ENCODE data around the gene TMEM123. TPM values are rescaled to one million over a fixed set of nuclear protein-coding genes. Genes with fewer than 3 reads are reported as not detected.

TMEM123 gene
- total and polyA plus RNA-seq, 2 of the 4 experiments (the other 2 are of a cell fraction): 96.9 to 127 TPM

GRCh38 chr11:102462610-102463009 is 10.0 kb upstream of the TMEM123 start:
- Histone ChIP-seq H3K4me3 (ENCODE audit: insufficient read depth, low read depth, low read length) (no peak overlapping the region), H3K79me1 (ENCODE audit: low read depth in 1 of 2, low read length in 2 of 2) (no peaks in the 10 kb centered on the region), H3K36me3 (ENCODE audit: control insufficient read depth, insufficient read depth, low read length) (no peaks in the 10 kb centered on the region), H3K9me1 (ENCODE audit: insufficient read depth, low read length) (no peaks in the 10 kb centered on the region), H2BK15ac (ENCODE audit: low read depth, low read length) (no peak overlapping the region), H2BK20ac (ENCODE audit: low read depth, low read length) (no peak overlapping the region), H3K14ac (replicated peaks; ENCODE audit: low read depth, low read length) (no peak overlapping the region), H2BK120ac (ENCODE audit: low read depth, low read length) (no peak overlapping the region), H4K91ac (ENCODE audit: insufficient read depth, low read depth, low read length) (no peak overlapping the region), H3K4ac (ENCODE audit: low read depth, low read length) (no peak overlapping the region), H3K56ac (ENCODE audit: extremely low read depth, insufficient read depth, low read length) (no peak overlapping the region), H4K8ac (ENCODE audit: low read depth in 2 of 2, low read length in 2 of 2) (no peak overlapping the region), H4K5ac (ENCODE audit: low read depth, low read length) (no peak overlapping the region), H3K23ac (ENCODE audit: low read depth, low read length) (no peak overlapping the region), H4K20me1 (ENCODE audit: insufficient read depth, low read length) (no peaks in the 10 kb centered on the region), H2AK5ac (ENCODE audit: low read depth, low read length) (no peak overlapping the region), H3K27ac (ENCODE audit: insufficient read depth, low read length) (no peak overlapping the region), H3K27me3 (ENCODE audit: control insufficient read depth, insufficient read depth, low read length) (no peaks in the 10 kb centered on the region), H3K4me1 (ENCODE audit: control insufficient read depth, insufficient read depth, low read length) (no peaks in the 10 kb centered on the region; the same call in 1 of the 2 replicates), H2BK5ac (ENCODE audit: low read depth, low read length, poor library complexity, severe bottlenecking) (no peak overlapping the region), H3K9me3 (ENCODE audit: control insufficient read depth, insufficient read depth, low read length) (no peaks in the 10 kb centered on the region), H3K9ac (ENCODE audit: low read depth, low read length) (no peak overlapping the region), H3K4me2 (ENCODE audit: low read depth, low read length) (no peak overlapping the region), H2AK9ac (replicated peaks; ENCODE audit: low read depth, low read length, poor library complexity) (no peak overlapping the region), H2AFZ (replicated peaks; ENCODE audit: low read length, poor library complexity) (no peak overlapping the region), H3K18ac (ENCODE audit: low read depth, low read length) (no peak overlapping the region)
- BruUV-seq (replicated peaks): no TSS peak
- DNase-seq (no peak), ATAC-seq (ENCODE audit: low read depth) (no peak)
- dilution Hi-C loops (cut with HindIII; ENCODE audit: low sequenced_read_pairs, unreplicated experiment): no loop called here
- TF ChIP-seq CHD1 (IDR thresholded peaks at IDR 0.05; ENCODE audit: low read depth, low read length) (no peak), NFE2L2 (IDR thresholded peaks at IDR 0.05; ENCODE audit: low read depth, low read length) (no peak), SMC3 (IDR thresholded peaks at IDR 0.05; ENCODE audit: low read depth, low read length) (no peak), RFX5 (IDR thresholded peaks at IDR 0.05; ENCODE audit: low read depth, low read length) (no peak)
- TF ChIP-seq, protein P1, sequence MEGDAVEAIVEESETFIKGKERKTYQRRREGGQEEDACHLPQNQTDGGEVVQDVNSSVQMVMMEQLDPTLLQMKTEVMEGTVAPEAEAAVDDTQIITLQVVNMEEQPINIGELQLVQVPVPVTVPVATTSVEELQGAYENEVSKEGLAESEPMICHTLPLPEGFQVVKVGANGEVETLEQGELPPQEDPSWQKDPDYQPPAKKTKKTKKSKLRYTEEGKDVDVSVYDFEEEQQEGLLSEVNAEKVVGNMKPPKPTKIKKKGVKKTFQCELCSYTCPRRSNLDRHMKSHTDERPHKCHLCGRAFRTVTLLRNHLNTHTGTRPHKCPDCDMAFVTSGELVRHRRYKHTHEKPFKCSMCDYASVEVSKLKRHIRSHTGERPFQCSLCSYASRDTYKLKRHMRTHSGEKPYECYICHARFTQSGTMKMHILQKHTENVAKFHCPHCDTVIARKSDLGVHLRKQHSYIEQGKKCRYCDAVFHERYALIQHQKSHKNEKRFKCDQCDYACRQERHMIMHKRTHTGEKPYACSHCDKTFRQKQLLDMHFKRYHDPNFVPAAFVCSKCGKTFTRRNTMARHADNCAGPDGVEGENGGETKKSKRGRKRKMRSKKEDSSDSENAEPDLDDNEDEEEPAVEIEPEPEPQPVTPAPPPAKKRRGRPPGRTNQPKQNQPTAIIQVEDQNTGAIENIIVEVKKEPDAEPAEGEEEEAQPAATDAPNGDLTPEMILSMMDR (conservative IDR thresholded peaks at IDR 0.05; ENCODE audit: low read depth, low read length): no peak
- intact Hi-C loops (cut with micrococcal nuclease): no loop called here
- POLR2A ChIA-PET (ENCODE audit: unreplicated experiment): interaction anchor here (0.6 kb wide), 1 partner anchor 114 kb away, joined by 4 read pairs; no protein-coding TSS in a partner anchor
- no CpG with 5 or more reads among the region's 4 CpGs for WGBS, 2 experiments (ENCODE audit: extremely low coverage in 2 of 2, insufficient read length in 1 of 2)
- CTCF ChIA-PET: no interaction called here
- in situ Hi-C loops (cut with MboI; ENCODE audit: low sequenced_read_pairs): no loop called here
